Astrocyte of the cerebellum (primary cell): ENCODE results near the gene AMPD3.

ENCODE experiments used
- DNase-seq: peaks from one replicate; pipeline ENCODE4 v3.0.0-alpha.2; 2011; ENCODE audit warnings: low read depth
- H3K4me3 ChIP-seq: 2 replicates; pipeline ENCODE4 v1.5.1; 2011; ENCODE audit warnings: mild to moderate bottlenecking, low read depth, low read length, moderate library complexity
- CTCF ChIP-seq: IDR thresholded peaks from 2 replicates; pipeline ENCODE4 v1.5.1; 2012; ENCODE audit warnings: low read length, low read depth, moderate library complexity, mild to moderate bottlenecking; ENCODE audit errors: missing control alignments
- in situ Hi-C: cut with HindIII; loops from 2 replicates; pipeline ENCODE4 v1.10.0; 2017; ENCODE audit warnings: low sequenced_read_pairs

AMPD3 gene

GRCh38 chr11:10495464-10495786 lies 40.4 kb downstream of the AMPD3 start:
- TF ChIP-seq CTCF, result no peak
- no peak overlapping the region for H3K4me3 ChIP-seq
- no peak for DNase-seq
- in situ Hi-C loops, result no loop called here

GRCh38 chr11:10496296-10496936 lies 41.4 kb downstream of the AMPD3 start:
- DNase-seq, result no peak
- in situ Hi-C loops, result no loop called here
- TF ChIP-seq CTCF, result no peak
- H3K4me3 ChIP-seq, result no peak overlapping the region

GRCh38 chr11:10497371-10498021 lies 42.4 kb downstream of the AMPD3 start:
- no peak overlapping the region for H3K4me3 ChIP-seq
- in situ Hi-C loops, result no loop called here
- DNase-seq, result no peak
- no peak for TF ChIP-seq CTCF

- in situ Hi-C loops, result no loop called here
- no peak for DNase-seq
- H3K4me3 ChIP-seq, result no peak overlapping the region
- TF ChIP-seq CTCF, result no peak
Measured at GRCh38 chr11:10498022-10498400, 42.9 kb downstream of the AMPD3 start.

GRCh38 chr11:10498426-10499250 lies 43.6 kb downstream of the AMPD3 start:
- no peak overlapping the region for H3K4me3 ChIP-seq
- in situ Hi-C loops, result no loop called here
- no peak for DNase-seq
- TF ChIP-seq CTCF, result no peak

- TF ChIP-seq CTCF, result no peak
- no peak for DNase-seq
- no peak overlapping the region for H3K4me3 ChIP-seq
- in situ Hi-C loops, result no loop called here
Measured at GRCh38 chr11:10499452-10499851, 44.4 kb downstream of the AMPD3 start.
